WI38 (cell line): ENCODE data around the gene GPATCH8.

Experiments
- H3K4me3 ChIP-seq: 2 replicates; pipeline ENCODE4 v1.5.1; 2011; ENCODE audit warnings: low read depth, mild to moderate bottlenecking, control low read depth, low read length
- CTCF ChIP-seq: IDR thresholded peaks from 2 replicates; pipeline ENCODE4 v1.5.1; 2012; ENCODE audit warnings: low read depth, mild to moderate bottlenecking, control low read depth, low read length

GPATCH8 gene

GRCh38 chr17:44416558-44417289, 86.5 kb downstream of the GPATCH8 start:
- H3K4me3 ChIP-seq, result no peak overlapping the region
- no peak for TF ChIP-seq CTCF

- no peak for TF ChIP-seq CTCF
- H3K4me3 ChIP-seq, result no peak overlapping the region
Observed at GRCh38 chr17:44414394-44415155, 88.6 kb downstream of the GPATCH8 start.

- TF ChIP-seq CTCF, result no peak
- H3K4me3 ChIP-seq, result no peak overlapping the region
Observed at GRCh38 chr17:44409309-44410028, 93.7 kb downstream of the GPATCH8 start.

GRCh38 chr17:44408786-44409185, 94.4 kb downstream of the GPATCH8 start:
- no peak overlapping the region for H3K4me3 ChIP-seq
- TF ChIP-seq CTCF, result no peak

GRCh38 chr17:44402564-44403172, 100.5 kb downstream of the GPATCH8 start:
- no peak for TF ChIP-seq CTCF
- no peak overlapping the region for H3K4me3 ChIP-seq

- no peak overlapping the region for H3K4me3 ChIP-seq
- TF ChIP-seq CTCF, result peak; percentile 49
Observed at GRCh38 chr17:44400226-44400847, 102.9 kb downstream of the GPATCH8 start.
